Measurements from ENCODE around the gene GALNT9. TPM values are rescaled to one million over a fixed set of nuclear protein-coding genes. Genes with fewer than 3 reads are reported as not detected.

Gene GALNT9
- total RNA-seq, 1 donor from 2014 or later, result not detected

DNA sequence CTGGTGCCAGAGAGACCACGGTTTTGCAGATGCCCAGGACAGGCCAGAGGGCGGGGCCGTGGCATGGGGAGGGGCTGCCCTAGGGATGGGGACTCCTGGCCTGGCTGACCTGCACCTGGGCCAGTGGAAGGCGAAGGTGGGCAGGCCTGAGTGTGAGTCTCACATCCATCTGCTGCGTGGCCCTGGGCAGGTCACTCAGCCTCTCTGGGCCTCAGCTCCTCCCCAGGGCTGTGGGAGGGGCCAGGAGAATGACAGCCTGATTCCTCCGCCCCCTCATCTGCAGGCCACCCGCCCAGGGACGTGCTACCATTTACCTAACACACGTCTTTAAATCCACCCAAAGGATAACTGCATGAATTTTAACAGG is 90.9 kb downstream of the GALNT9 start:
- H3F3A ChIP-seq (ENCODE audit: low read depth), result peaks cover 8% of the 10 kb centered on the region

DNA sequence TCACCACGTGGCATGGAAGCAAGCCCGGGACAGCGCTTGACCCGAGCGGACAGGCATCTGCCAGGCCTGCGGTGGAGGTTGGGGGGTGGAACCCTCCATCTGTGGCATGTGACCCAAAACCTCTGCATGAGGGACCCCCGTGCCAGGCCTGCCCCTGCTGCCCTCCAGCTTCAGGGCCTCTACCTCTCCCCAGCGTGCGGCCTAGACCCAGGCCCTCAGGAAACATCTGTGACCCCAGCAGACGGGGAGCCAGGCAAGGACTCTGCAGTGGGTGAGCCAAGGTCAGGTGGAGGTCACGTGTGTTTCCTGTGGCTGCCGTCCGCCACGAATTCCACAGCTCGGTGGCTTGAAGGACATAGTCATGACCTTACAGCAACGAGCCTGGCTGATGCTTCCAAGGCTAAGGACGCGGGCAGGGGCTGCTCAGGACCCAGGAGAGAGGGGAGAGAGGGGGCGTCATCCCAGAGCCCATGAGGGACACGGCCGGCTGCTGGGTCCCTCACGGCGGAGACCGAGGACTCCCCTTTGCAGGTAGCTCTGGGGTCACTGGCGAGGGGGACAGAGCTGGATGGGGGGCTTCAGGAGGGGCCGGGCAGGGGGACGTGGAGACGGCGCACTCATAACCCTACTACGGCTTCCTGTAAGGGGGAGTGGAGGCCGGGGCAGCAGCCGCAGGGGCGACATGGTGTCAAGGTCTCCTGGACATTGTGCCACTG is 91.5 kb downstream of the GALNT9 start:
- Histone ChIP-seq H3F3A (ENCODE audit: low read depth) (peaks cover 5% of the 10 kb centered on the region), H3K9ac (no peak overlapping the region), H3K27ac (no peak overlapping the region), H3K79me2 (ENCODE audit: low read depth) (no peaks in the 10 kb centered on the region), H2AFZ (replicated peaks) (no peak overlapping the region), H3K36me3 (no peaks in the 10 kb centered on the region), H4K20me1 (ENCODE audit: low read depth) (no peaks in the 10 kb centered on the region), H3K4me3 (no peak overlapping the region), H3K9me3 (ENCODE audit: low read depth) (no peaks in the 10 kb centered on the region), H3K4me2 (no peak overlapping the region), H3K27me3 (peaks cover 19% of the 10 kb centered on the region), H3K4me1 (no peaks in the 10 kb centered on the region)
- H3K27ac Mint-ChIP-seq, result no peak overlapping the region
- H3K4me3 Mint-ChIP-seq, result no peak overlapping the region
- DNase-seq (ENCODE audit: low spot score), result no peak
- no peaks in the 10 kb centered on the region for H3K4me1 Mint-ChIP-seq
- H3K27me3 Mint-ChIP-seq (ENCODE audit: insufficient read depth, low read depth), result peaks cover 9% of the 10 kb centered on the region
- no peak for TF ChIP-seq EZH2phosphoT487 (IDR thresholded peaks at IDR 0.05)
- no peak for TF ChIP-seq EZH2 (IDR thresholded peaks at IDR 0.05)
- TF ChIP-seq, protein P1, sequence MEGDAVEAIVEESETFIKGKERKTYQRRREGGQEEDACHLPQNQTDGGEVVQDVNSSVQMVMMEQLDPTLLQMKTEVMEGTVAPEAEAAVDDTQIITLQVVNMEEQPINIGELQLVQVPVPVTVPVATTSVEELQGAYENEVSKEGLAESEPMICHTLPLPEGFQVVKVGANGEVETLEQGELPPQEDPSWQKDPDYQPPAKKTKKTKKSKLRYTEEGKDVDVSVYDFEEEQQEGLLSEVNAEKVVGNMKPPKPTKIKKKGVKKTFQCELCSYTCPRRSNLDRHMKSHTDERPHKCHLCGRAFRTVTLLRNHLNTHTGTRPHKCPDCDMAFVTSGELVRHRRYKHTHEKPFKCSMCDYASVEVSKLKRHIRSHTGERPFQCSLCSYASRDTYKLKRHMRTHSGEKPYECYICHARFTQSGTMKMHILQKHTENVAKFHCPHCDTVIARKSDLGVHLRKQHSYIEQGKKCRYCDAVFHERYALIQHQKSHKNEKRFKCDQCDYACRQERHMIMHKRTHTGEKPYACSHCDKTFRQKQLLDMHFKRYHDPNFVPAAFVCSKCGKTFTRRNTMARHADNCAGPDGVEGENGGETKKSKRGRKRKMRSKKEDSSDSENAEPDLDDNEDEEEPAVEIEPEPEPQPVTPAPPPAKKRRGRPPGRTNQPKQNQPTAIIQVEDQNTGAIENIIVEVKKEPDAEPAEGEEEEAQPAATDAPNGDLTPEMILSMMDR (IDR thresholded peaks at IDR 0.05), result no peak
- H3K36me3 Mint-ChIP-seq, result no peaks in the 10 kb centered on the region
- no peaks in the 10 kb centered on the region for H3K9me3 Mint-ChIP-seq

More for the DNA sequence above, 90.9 kb downstream of the GALNT9 start:
- Histone ChIP-seq H3K36me3 (no peaks in the 10 kb centered on the region), H3K27ac (no peak overlapping the region), H4K20me1 (ENCODE audit: low read depth) (no peaks in the 10 kb centered on the region), H3K4me1 (no peaks in the 10 kb centered on the region), H3K4me2 (no peak overlapping the region), H2AFZ (replicated peaks) (no peak overlapping the region), H3K27me3 (peaks cover 23% of the 10 kb centered on the region), H3K4me3 (no peak overlapping the region), H3K9ac (no peak overlapping the region), H3K9me3 (ENCODE audit: low read depth) (no peaks in the 10 kb centered on the region), H3K79me2 (ENCODE audit: low read depth) (no peaks in the 10 kb centered on the region)
- Mint-ChIP-seq H3K27ac (no peak overlapping the region), H3K4me1 (peaks cover under 1% of the 10 kb centered on the region), H3K9me3 (no peaks in the 10 kb centered on the region), H3K36me3 (no peaks in the 10 kb centered on the region), H3K27me3 (ENCODE audit: insufficient read depth, low read depth) (peaks cover 9% of the 10 kb centered on the region), H3K4me3 (no peak overlapping the region)
- DNase-seq (ENCODE audit: low spot score), result no peak
- no peak for TF ChIP-seq EZH2phosphoT487 (IDR thresholded peaks at IDR 0.05)
- TF ChIP-seq, protein P1 (IDR thresholded peaks at IDR 0.05), result no peak
- no peak for TF ChIP-seq EZH2 (IDR thresholded peaks at IDR 0.05)

DNA sequence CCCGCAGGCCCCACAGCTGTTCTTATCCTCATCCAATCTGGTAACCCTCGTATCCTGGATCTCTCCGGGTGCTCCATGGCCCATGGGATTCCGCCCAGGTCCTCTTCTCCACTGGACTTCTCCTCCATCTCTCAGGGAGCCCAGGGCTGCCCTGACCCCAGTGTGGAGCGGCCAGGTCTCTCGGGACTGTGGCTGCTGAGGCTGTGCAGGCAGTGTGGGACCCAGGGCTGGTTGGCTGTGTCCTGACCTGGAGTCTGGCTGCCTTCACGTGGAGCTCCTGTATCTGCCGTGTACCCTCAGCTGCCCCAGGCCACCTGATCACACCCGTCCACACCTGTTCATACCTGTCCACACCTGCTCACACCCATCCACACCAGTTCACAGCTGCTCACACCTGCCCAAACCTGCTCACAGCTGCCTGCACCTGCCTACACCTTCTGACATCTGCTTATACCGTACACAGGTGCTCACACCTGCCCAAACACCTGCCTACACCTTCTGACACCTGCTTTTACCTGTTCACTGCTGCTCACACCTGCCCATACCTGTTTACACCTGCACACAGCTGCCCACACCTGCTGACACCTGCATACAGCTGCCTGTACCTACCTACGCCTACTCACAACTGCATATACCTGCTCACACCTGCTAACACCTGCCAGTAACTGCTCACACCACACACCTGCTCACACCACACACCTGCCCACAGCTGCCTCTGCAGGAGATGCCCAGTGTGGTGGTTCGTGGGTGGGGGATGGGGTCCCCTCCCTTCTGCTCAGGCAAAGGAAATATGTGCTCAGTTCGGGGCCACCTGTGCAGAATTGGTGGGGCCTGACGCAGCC is 92.2 kb downstream of the GALNT9 start:
- no peaks in the 10 kb centered on the region for H3K4me1 ChIP-seq
- Mint-ChIP-seq H3K9me3 (no peaks in the 10 kb centered on the region), H3K4me3 (peak overlapping the region; percentile 40), H3K27me3 (ENCODE audit: insufficient read depth, low read depth) (peaks cover 9% of the 10 kb centered on the region), H3K4me1 (no peaks in the 10 kb centered on the region), H3K27ac (no peak overlapping the region), H3K36me3 (no peaks in the 10 kb centered on the region)
- no peaks in the 10 kb centered on the region for H3K79me2 ChIP-seq (ENCODE audit: low read depth)
- no peak overlapping the region for H2AFZ ChIP-seq (replicated peaks)
- H3F3A ChIP-seq (ENCODE audit: low read depth), result peaks cover 5% of the 10 kb centered on the region
- H3K4me3 ChIP-seq, result no peak overlapping the region
- H3K27ac ChIP-seq, result no peak overlapping the region
- no peak overlapping the region for H3K9ac ChIP-seq
- peaks cover 19% of the 10 kb centered on the region for H3K27me3 ChIP-seq
- no peaks in the 10 kb centered on the region for H3K9me3 ChIP-seq (ENCODE audit: low read depth)
- TF ChIP-seq EZH2phosphoT487 (IDR thresholded peaks at IDR 0.05), result no peak
- H4K20me1 ChIP-seq (ENCODE audit: low read depth), result no peaks in the 10 kb centered on the region
- DNase-seq (ENCODE audit: low spot score), result no peak
- no peaks in the 10 kb centered on the region for H3K36me3 ChIP-seq
- H3K4me2 ChIP-seq, result no peak overlapping the region
